HepG2 (cell line): ENCODE results near the gene ZNF584. TPM values are rescaled to one million over a fixed set of nuclear protein-coding genes. Genes with fewer than 3 reads are reported as not detected.
A peak's percentile ranks its signal among the peaks of the same experiment; 100 is the strongest.

Experiments
- AKAP8 ChIP-seq: sonication (generic); formaldehyde crosslinking; IDR thresholded peaks from 2 replicates; pipeline ENCODE4 v1.5.1; 2020; ENCODE audit warnings: mild to moderate bottlenecking, missing genetic modification reagents
- DPF2 ChIP-seq: sonication (generic); formaldehyde crosslinking; IDR thresholded peaks from 2 replicates; pipeline ENCODE4 v1.4.0; 2020; ENCODE audit warnings: mild to moderate bottlenecking, low read depth, missing genetic modification reagents, borderline replicate concordance
- DR1 ChIP-seq: sonication (generic); formaldehyde crosslinking; IDR thresholded peaks from 2 replicates; pipeline ENCODE4 v1.8.0; 2021; ENCODE audit warnings: mild to moderate bottlenecking, missing genetic modification reagents, inconsistent platforms
- HNRNPLL ChIP-seq: fragments of 200-400 bp; formaldehyde crosslinking; IDR thresholded peaks from 2 replicates; pipeline ENCODE4 v1.6.1; 2017; ENCODE audit warnings: mild to moderate bottlenecking, low read depth, low read length; ENCODE audit not compliant: poor library complexity, severe bottlenecking
- KDM2A ChIP-seq: sonication (generic); formaldehyde crosslinking; IDR thresholded peaks from 2 replicates; pipeline ENCODE4 v1.4.0; 2020; ENCODE audit warnings: low read depth, missing genetic modification reagents, borderline replicate concordance
- KLF6 ChIP-seq: IDR thresholded peaks from 2 replicates; pipeline ENCODE4 v1.8.0; 2016; ENCODE audit warnings: missing biosample characterization, missing genetic modification reagents
- KMT2A ChIP-seq: sonication (generic); formaldehyde crosslinking; IDR thresholded peaks from 2 replicates; pipeline ENCODE4 v1.4.0; 2020; ENCODE audit warnings: missing genetic modification reagents
- MBD4 ChIP-seq: IDR thresholded peaks from 2 replicates; pipeline ENCODE4 v1.6.1; 2012; ENCODE audit warnings: low read length, inconsistent platforms, borderline replicate concordance
- MXD4 ChIP-seq: IDR thresholded peaks from 2 replicates; pipeline ENCODE4 v1.6.1; 2016; ENCODE audit warnings: mild to moderate bottlenecking, missing biosample characterization, missing genetic modification reagents
- NCOA5 ChIP-seq: sonication (generic); formaldehyde crosslinking; IDR thresholded peaks from 2 replicates; pipeline ENCODE4 v1.4.0; 2020; ENCODE audit warnings: missing genetic modification reagents
- NFKBIZ ChIP-seq: IDR thresholded peaks from 2 replicates; pipeline ENCODE4 v1.6.1; 2018; ENCODE audit warnings: missing genetic modification reagents, missing compliant biosample characterization
- PAWR ChIP-seq: sonication (generic); formaldehyde crosslinking; IDR thresholded peaks from 2 replicates; pipeline ENCODE4 v1.4.0; 2020; ENCODE audit warnings: missing genetic modification reagents, mild to moderate bottlenecking, borderline replicate concordance
- REXO4 ChIP-seq: sonication (generic); formaldehyde crosslinking; IDR thresholded peaks from 2 replicates; pipeline ENCODE4 v1.8.0; 2022; ENCODE audit warnings: missing genetic modification reagents, mild to moderate bottlenecking, borderline replicate concordance
- SRSF1 ChIP-seq: fragments of 200-400 bp; formaldehyde crosslinking; optimal IDR thresholded peaks from 2 replicates; pipeline ENCODE3; 2017; ENCODE audit warnings: mild to moderate bottlenecking, low read depth, low read length, moderate library complexity
- TCF7 ChIP-seq: sonication (generic); IDR thresholded peaks from 2 replicates; pipeline ENCODE4 v1.6.1; 2016; ENCODE audit warnings: antibody characterized with exemption, low read depth
- ZNF20 ChIP-seq: sonication (generic); formaldehyde crosslinking; IDR thresholded peaks from 2 replicates; pipeline ENCODE4 v1.4.0; 2020; ENCODE audit warnings: mild to moderate bottlenecking, moderate library complexity, missing genetic modification reagents
- ZNF253 ChIP-seq: sonication (generic); formaldehyde crosslinking; IDR thresholded peaks from 2 replicates; pipeline ENCODE4 v1.8.0; 2022; ENCODE audit warnings: mild to moderate bottlenecking, missing genetic modification reagents, borderline replicate concordance
- ZNF431 ChIP-seq: sonication (generic); formaldehyde crosslinking; IDR thresholded peaks from 2 replicates; pipeline ENCODE4 v1.9.0; 2022; ENCODE audit warnings: missing genetic modification reagents, low read depth, mild to moderate bottlenecking, borderline replicate concordance
- ZNF543 ChIP-seq: sonication (generic); formaldehyde crosslinking; IDR thresholded peaks from 2 replicates; pipeline ENCODE4 v1.4.0; 2020; ENCODE audit warnings: mild to moderate bottlenecking, missing genetic modification reagents
- ZNF563 ChIP-seq: sonication (generic); formaldehyde crosslinking; IDR thresholded peaks from 2 replicates; pipeline ENCODE4 v1.8.0; 2022; ENCODE audit warnings: mild to moderate bottlenecking, moderate library complexity, missing genetic modification reagents
- ZNF660 ChIP-seq: sonication (generic); formaldehyde crosslinking; IDR thresholded peaks from 2 replicates; pipeline ENCODE4 v1.5.1; 2020; ENCODE audit warnings: mild to moderate bottlenecking, low read depth, missing genetic modification reagents, borderline replicate concordance
- ZNF7 ChIP-seq: IDR thresholded peaks from 2 replicates; pipeline ENCODE4 v1.6.1; 2016; ENCODE audit warnings: missing biosample characterization, missing genetic modification reagents
- ZNF720 ChIP-seq: sonication (generic); formaldehyde crosslinking; IDR thresholded peaks from 2 replicates; pipeline ENCODE4 v1.4.0; 2020; ENCODE audit warnings: missing genetic modification reagents
- polyA plus RNA-seq, 8 experiments: library from polyadenylated mRNA; depleted of rRNA in 3 of 8; stranded (reverse) in 7 of 8; unstranded in 1 of 8; fragments of >200 nt; fragmentation: Illumina TruSeq in 4 of 8; extraction: Trizol in 4 of 8; gene quantifications; 2 replicates each; pipeline versions ENCODE4 v1.2.1 to v1.2.3, GENCODE V29; 2011 to 2016; ENCODE audit warnings: low read depth in 4 of 8, missing spikeins in 1 of 8, mixed read lengths in 1 of 8; ENCODE audit not compliant: insufficient read depth in 1 of 8
- total RNA-seq, 5 experiments: library from RNA; depleted of rRNA; stranded (reverse); fragments of >200 nt; fragmentation: Illumina TruSeq; extraction: Trizol; gene quantifications; 2 replicates each; pipeline ENCODE4 v1.2.3, GENCODE V29; 2016; ENCODE audit warnings: low read depth in 1 of 5
- TF ChIP-seq, protein P1 (sequence below): sonication (generic); formaldehyde crosslinking; IDR thresholded peaks from 2 replicates; pipeline ENCODE4 v1.4.0; 2020; ENCODE audit warnings: mild to moderate bottlenecking, low read depth, missing genetic modification reagents
- TF ChIP-seq, protein P2 (sequence below): IDR thresholded peaks from 2 replicates; pipeline ENCODE4 v1.6.1; 2016; ENCODE audit warnings: missing compliant biosample characterization, missing genetic modification reagents, borderline replicate concordance
- TF ChIP-seq, protein P3 (sequence below), 2 experiments: sonication (generic) in 1 of 2; formaldehyde crosslinking in 1 of 2; IDR thresholded peaks; 2 replicates each; pipeline versions ENCODE4 v1.4.0 to v1.6.1; 2018 to 2020; ENCODE audit warnings: missing genetic modification reagents in 2 of 2, borderline replicate concordance in 1 of 2, low read depth in 1 of 2, mild to moderate bottlenecking in 1 of 2, missing biosample characterization in 1 of 2

ZNF584 gene
- total and polyA plus RNA-seq, 2 of the 13 experiments (the other 11 are each of a cell fraction or from before 2014, with no cell fraction given): 2.4 to 7.0 TPM

DNA sequence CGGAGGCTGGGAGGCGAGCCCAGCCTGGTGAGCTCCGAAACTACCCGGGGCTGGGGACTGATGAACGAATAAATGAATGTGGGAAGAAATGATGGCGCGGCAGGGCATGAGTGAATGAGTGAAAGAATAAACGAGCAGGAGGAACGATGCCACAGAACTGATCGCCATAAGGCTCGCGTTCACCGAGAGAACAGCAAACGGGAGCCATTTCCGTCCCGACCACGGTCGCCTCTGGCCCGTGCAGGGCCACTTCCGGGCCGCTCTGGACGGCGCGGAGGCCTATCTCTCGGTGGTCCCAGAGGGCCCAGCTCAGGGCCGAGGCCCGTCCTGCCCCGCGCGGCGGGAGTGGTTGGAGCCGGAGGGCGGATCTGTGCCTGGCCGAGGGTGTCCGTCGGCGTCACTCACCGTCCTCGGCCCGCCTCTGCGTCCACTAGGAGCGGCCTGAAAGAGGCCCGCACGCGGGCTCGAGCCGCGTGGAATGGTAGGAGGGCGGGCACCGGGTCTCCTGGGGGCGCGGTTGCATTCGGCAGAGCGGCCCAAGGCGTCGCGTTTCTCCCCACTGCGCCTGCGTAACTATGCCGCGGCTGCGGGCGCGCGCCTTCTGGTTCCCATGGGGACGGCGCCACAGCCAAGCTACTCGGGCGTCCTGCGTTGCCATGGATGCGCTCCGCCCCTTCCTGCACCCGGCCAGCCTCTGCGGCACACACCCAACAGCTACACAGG lies 46.0 kb upstream of the ZNF584 start, which contains the start of gene ZNF497 (continued):
- TF ChIP-seq MBD4 (no peak), ZNF7 (CRISPR knock-in tag) (no peak), DPF2 (CRISPR knock-in tag) (no peak), ZNF720 (CRISPR knock-in tag) (no peak), KMT2A (CRISPR knock-in tag) (peak; percentile 64; the same call in 1 of the 2 replicates), ZNF660 (CRISPR knock-in tag) (no peak), NFKBIZ (CRISPR knock-in tag) (no peak), DR1 (CRISPR knock-in tag) (peak; percentile 54), NCOA5 (no peak), AKAP8 (CRISPR knock-in tag) (no peak; the same call in 1 of the 2 replicates), TCF7 (no peak), ZNF253 (CRISPR knock-in tag) (no peak), KDM2A (CRISPR knock-in tag) (peak; percentile 95), ZNF431 (CRISPR knock-in tag) (peak; percentile 16; the same call in 1 of the 2 replicates), ZNF563 (CRISPR knock-in tag) (no peak; the same call in 1 of the 2 replicates), ZNF543 (no peak), MXD4 (CRISPR knock-in tag) (peak; percentile 89), PAWR (CRISPR knock-in tag) (no peak), REXO4 (CRISPR knock-in tag) (no peak), ZNF20 (CRISPR knock-in tag) (peak; percentile 65; the same call in 1 of the 2 replicates), KLF6 (peak; percentile 60; the same call in 1 of the 2 replicates), HNRNPLL (peak; percentile 90), SRSF1 (no peak)
- TF ChIP-seq, protein P1, sequence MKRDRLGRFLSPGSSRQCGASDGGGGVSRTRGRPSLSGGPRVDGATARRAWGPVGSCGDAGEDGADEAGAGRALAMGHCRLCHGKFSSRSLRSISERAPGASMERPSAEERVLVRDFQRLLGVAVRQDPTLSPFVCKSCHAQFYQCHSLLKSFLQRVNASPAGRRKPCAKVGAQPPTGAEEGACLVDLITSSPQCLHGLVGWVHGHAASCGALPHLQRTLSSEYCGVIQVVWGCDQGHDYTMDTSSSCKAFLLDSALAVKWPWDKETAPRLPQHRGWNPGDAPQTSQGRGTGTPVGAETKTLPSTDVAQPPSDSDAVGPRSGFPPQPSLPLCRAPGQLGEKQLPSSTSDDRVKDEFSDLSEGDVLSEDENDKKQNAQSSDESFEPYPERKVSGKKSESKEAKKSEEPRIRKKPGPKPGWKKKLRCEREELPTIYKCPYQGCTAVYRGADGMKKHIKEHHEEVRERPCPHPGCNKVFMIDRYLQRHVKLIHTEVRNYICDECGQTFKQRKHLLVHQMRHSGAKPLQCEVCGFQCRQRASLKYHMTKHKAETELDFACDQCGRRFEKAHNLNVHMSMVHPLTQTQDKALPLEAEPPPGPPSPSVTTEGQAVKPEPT (CRISPR knock-in tag): peak; percentile 28; the same call in 1 of the 2 replicates
- TF ChIP-seq, protein P2, sequence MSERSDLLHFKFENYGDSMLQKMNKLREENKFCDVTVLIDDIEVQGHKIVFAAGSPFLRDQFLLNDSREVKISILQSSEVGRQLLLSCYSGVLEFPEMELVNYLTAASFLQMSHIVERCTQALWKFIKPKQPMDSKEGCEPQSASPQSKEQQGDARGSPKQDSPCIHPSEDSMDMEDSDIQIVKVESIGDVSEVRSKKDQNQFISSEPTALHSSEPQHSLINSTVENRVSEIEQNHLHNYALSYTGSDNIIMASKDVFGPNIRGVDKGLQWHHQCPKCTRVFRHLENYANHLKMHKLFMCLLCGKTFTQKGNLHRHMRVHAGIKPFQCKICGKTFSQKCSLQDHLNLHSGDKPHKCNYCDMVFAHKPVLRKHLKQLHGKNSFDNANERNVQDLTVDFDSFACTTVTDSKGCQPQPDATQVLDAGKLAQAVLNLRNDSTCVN (CRISPR knock-in tag): no peak
- TF ChIP-seq, protein P3, sequence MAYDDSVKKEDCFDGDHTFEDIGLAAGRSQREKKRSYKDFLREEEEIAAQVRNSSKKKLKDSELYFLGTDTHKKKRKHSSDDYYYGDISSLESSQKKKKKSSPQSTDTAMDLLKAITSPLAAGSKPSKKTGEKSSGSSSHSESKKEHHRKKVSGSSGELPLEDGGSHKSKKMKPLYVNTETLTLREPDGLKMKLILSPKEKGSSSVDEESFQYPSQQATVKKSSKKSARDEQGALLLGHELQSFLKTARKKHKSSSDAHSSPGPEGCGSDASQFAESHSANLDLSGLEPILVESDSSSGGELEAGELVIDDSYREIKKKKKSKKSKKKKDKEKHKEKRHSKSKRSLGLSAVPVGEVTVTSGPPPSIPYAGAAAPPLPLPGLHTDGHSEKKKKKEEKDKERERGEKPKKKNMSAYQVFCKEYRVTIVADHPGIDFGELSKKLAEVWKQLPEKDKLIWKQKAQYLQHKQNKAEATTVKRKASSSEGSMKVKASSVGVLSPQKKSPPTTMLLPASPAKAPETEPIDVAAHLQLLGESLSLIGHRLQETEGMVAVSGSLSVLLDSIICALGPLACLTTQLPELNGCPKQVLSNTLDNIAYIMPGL (CRISPR knock-in tag; IDR thresholded peaks at IDR 0.05; ENCODE audit: borderline replicate concordance in 1 of 2, low read depth in 1 of 2): peak; percentile 59 to 84; a peak in 3 of 4 replicates
